SK-N-MC (cell line): ENCODE data around the gene FASTK.

Experiments
- EZH2 ChIP-seq: fragments of 200-600 bp; sonication (generic); IDR thresholded peaks from one replicate; pipeline ENCODE4 v1.6.1; 2017; ENCODE audit warnings: antibody characterized with exemption
- POLR2AphosphoS5 ChIP-seq: IDR thresholded peaks from 2 replicates; pipeline ENCODE4 v1.6.1; 2012; ENCODE audit warnings: mild to moderate bottlenecking, low read depth, low read length, borderline replicate concordance

GRCh38 chr7:151053751-151054150 lies 26.9 kb downstream of the FASTK start:
- TF ChIP-seq POLR2AphosphoS5 (no peak), EZH2 (no peak)
